Right atrium auricular region (tissue), 2 donors: Measurements from ENCODE around the gene SOWAHA. TPM values are rescaled to one million over a fixed set of nuclear protein-coding genes. Genes with fewer than 3 reads are reported as not detected.
A peak's percentile ranks its signal among the peaks of the same experiment; 100 is the strongest.

Experiments
- DNase-seq: peaks from one replicate; pipeline ENCODE4 v3.0.0-alpha.2; 2019; ENCODE audit warnings: low spot score
- H3K27ac ChIP-seq, 2 donors: fragments of 200-600 bp; sonication (generic); 1 replicate in 1 of 2; 2 replicates in 1 of 2; pipeline ENCODE4 v1.5.1; 2016 to 2019
- H3K27me3 ChIP-seq, 2 donors: fragments of 200-600 bp; sonication (generic); one replicate each; pipeline versions ENCODE4 v1.5.1 to v1.6.0; 2017 to 2019
- H3K36me3 ChIP-seq: fragments of 200-600 bp; sonication (generic); one replicate; pipeline ENCODE4 v1.5.1; 2016
- H3K4me1 ChIP-seq, 2 donors: fragments of 200-600 bp; sonication (generic); one replicate each; pipeline versions ENCODE4 v1.5.1 to v1.6.0; 2017 to 2019
- H3K4me3 ChIP-seq, 2 donors: fragments of 200-600 bp; sonication (generic); 1 replicate in 1 of 2; 2 replicates in 1 of 2; pipeline ENCODE4 v1.5.1; 2017 to 2019; ENCODE audit warnings: mild to moderate bottlenecking in 1 of 2, moderate library complexity in 1 of 2
- H3K9me3 ChIP-seq, 2 donors: fragments of 200-600 bp; sonication (generic); one replicate each; pipeline ENCODE4 v1.5.1; 2019
- total RNA-seq, 2 donors: library from RNA; depleted of rRNA; stranded (reverse); fragments of >200 nt; gene quantifications; one replicate each; pipeline ENCODE4 v1.1.0, GENCODE V29; 2016
- TF ChIP-seq, protein P1 (sequence below), 2 donors: fragments of 200-600 bp; sonication (generic); IDR thresholded peaks; one replicate each; pipeline ENCODE4 v1.5.1; 2019; ENCODE audit warnings: antibody characterized with exemption in 2 of 2

Gene SOWAHA
- total RNA-seq, 2 donors from 2014 or later, result not detected

DNA sequence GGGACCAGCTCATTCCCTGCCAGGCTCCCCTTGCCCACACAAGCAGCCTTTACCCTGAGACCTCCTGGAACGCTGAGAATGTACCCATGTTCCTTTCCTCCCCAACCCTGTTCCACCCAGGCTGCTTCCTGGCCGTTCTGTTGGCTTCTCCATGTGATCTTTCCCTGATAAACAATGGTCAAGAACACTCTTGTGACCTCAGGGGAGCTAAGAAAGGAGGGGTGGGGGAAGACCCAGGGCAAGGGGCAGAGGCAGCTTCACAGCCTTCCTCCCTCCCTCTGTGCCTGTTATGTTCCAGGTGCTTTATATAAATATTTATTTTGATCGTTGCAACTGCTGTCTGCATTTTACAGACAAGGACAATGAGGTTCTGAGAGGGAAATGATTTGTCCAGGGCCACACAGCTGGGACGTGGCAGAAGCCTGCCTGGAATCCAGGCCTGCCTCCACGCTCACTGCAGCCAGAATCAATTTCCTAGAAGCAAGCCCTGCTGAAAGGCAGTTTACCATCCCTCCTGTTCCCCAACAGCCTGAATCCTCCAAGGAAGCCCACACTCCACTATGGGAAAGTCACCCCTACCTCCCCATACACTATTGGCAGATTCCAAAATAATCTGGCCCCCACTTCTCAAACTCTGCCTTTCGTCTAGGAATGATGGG is 13.5 kb downstream of the SOWAHA start:
- DNase-seq, result no peak
- H3K9me3 ChIP-seq, result no peaks in the 10 kb centered on the region
- TF ChIP-seq, protein P1, sequence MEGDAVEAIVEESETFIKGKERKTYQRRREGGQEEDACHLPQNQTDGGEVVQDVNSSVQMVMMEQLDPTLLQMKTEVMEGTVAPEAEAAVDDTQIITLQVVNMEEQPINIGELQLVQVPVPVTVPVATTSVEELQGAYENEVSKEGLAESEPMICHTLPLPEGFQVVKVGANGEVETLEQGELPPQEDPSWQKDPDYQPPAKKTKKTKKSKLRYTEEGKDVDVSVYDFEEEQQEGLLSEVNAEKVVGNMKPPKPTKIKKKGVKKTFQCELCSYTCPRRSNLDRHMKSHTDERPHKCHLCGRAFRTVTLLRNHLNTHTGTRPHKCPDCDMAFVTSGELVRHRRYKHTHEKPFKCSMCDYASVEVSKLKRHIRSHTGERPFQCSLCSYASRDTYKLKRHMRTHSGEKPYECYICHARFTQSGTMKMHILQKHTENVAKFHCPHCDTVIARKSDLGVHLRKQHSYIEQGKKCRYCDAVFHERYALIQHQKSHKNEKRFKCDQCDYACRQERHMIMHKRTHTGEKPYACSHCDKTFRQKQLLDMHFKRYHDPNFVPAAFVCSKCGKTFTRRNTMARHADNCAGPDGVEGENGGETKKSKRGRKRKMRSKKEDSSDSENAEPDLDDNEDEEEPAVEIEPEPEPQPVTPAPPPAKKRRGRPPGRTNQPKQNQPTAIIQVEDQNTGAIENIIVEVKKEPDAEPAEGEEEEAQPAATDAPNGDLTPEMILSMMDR (IDR thresholded peaks at IDR 0.05), result no peak
- no peak overlapping the region for H3K4me3 ChIP-seq
- peaks cover 0 to 42% of the 10 kb centered on the region in 2 donors for H3K4me1 ChIP-seq
- H3K36me3 ChIP-seq, result no peaks in the 10 kb centered on the region
- H3K27ac ChIP-seq, result no peak overlapping the region
- no peaks in the 10 kb centered on the region for H3K27me3 ChIP-seq

DNA sequence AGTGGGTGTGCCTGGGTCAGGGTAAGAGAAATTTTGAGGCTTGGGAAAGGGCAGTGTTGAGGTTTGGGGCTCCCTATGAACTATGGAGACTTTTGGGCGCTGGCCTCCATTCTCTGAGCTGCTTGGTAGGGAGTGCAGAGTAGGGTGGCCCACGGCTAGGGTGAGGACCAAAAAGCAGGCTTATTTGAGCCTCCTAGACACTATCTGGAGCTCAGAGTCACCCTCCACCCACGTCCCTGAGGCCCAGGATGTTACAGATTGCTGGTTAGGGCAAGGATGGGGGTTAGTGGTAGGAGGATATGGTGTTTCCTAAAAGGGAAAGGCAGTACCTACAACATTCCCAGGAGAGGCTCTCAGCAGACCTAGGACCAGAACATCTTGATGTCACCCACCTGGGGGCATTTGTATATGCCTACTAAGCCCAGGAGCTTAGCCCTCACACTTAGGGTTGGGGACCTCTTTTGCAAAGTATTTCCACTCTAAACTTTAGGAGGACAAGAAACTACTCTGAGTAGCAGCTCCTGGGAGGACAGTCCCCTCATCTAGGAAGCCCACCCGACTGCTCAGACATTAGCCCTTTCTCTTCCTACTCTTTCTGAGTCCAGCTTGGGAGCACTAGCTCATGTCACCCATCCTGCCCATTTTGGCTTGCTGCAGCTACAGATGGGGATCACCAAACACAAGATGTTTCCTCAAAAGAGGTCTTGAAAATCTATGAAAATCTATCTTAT is 15.0 kb downstream of the SOWAHA start:
- H3K4me1 ChIP-seq, result peaks cover 0 to 36% of the 10 kb centered on the region in 2 donors
- DNase-seq, result peak; percentile 50

DNA sequence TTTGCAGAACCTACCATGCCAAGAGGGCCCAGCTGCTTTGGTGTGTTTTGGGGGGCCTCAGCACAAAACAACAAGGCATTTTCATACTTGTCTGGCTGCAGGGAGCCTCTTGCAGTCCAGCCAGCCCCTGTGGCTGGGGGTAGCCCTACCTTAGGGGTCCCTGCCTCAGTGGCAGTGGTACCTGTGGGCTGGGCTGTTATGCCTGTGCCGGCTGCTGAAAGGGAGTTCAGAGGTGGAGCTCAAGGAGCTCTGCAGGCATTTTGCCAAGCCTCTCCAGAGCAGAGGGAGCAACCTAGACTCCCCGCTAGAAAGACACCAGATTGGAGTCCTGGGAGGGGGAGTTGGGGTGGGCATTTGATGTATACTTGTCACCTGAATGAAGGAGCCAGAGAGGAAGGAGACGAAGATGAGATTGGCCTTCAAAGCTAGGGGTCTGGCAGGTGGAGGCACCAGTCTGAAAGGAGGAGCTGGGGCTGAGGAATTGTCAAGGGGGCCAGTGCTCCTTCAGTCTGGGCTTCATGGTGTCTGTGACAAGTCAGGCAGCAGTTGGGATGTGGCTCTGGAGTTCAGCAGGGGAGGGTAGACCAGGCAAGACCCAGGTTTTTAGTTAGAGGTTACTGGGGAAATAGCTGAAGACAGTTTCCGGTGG is 15.9 kb downstream of the SOWAHA start:
- Histone ChIP-seq H3K36me3 (no peaks in the 10 kb centered on the region), H3K9me3 (no peaks in the 10 kb centered on the region), H3K27me3 (no peaks in the 10 kb centered on the region), H3K4me3 (peak overlapping the region in 1 of 2 donors; percentile 74), H3K4me1 (peaks cover 0 to 31% of the 10 kb centered on the region in 2 donors), H3K27ac (no peak overlapping the region)
- TF ChIP-seq, protein P1 (IDR thresholded peaks at IDR 0.05), result no peak
- DNase-seq, result no peak

More for the DNA sequence above, 15.0 kb downstream of the SOWAHA start:
- Histone ChIP-seq H3K9me3 (no peaks in the 10 kb centered on the region), H3K36me3 (no peaks in the 10 kb centered on the region), H3K27ac (no peak overlapping the region), H3K4me3 (no peak overlapping the region), H3K27me3 (no peaks in the 10 kb centered on the region)
- TF ChIP-seq, protein P1 (IDR thresholded peaks at IDR 0.05), result no peak

DNA sequence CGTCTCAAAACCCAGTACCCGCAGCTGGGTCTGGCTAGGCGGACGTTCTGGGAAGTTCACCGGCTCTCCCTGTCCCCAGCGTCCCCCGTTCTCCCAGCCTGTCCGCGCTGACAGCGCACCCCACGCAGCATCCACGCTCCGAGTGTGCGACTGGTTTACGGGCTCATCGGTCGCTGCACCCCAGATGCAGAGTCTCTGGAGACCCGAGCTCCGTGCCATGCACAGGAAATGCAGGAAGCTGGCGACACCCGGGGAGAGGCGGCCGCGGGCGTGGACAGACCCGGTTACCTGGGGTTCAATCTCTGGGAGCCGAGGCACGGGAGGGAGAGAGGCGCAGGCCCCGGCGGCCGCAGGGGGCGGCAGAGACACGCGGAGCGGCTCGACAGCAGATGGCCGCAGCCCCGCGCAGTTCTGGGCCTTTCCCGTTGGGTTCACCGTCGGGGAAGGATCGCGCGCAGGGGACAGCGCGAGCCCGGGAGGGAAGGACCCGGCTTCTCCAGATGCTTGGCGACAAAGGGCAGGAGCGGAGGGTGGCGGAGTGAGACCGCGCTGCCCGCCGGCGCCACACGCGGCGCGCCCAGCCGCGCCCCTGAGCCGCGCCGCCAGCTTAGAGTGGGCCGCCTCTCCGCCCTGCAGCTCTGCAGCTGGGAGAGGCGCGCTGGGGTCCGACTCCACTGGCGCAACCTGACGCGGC is 16.8 kb downstream of the SOWAHA start:
- Histone ChIP-seq H3K36me3 (no peaks in the 10 kb centered on the region), H3K27ac (peak overlapping the region; percentile 65 to 72), H3K27me3 (no peaks in the 10 kb centered on the region), H3K4me3 (peak overlapping the region; percentile 62 to 74), H3K9me3 (no peaks in the 10 kb centered on the region), H3K4me1 (peaks cover 0 to 31% of the 10 kb centered on the region in 2 donors)
- no peak for DNase-seq
- TF ChIP-seq, protein P1 (IDR thresholded peaks at IDR 0.05), result peak; percentile 85 to 93

DNA sequence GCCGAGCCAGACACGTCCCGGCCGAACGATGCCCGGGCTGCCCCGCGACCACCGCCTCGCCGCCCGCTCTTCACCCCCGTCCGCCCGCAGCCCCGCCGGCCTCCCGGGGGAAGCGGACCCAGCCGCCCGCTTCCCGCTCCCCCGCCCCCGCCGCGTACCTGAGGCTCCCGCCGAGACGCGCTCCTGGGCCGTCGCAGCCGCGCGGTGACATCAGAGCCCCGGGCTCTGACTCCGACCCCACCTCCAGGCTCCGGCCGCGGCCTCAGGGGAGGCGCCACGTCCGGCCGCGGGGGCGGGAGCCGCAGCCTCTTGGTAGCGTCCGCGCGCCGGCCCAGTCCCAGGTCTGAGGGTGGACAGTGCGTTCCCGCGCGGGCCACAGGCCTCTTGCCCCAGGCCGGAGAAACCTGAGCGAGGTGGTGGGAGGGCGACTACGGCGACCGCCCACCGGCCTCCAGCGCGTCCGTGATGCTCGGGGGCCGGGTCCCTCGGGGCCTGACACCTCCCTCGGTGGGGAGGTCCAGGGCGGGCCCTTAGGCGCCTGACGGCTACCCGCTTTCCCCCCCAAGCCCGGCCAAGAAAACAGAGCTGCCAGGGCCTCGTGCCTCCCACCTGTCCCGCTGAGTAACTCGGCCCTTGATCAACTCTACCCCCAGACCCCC is 17.5 kb downstream of the SOWAHA start, which contains the start of gene SHROOM1:
SHROOM1 (minus strand) TSS at position 212 of the 659 bp plus-strand sequence. CDS start 4,507 bp downstream, outside the sequence.
- H3K27ac ChIP-seq, result peak within 1 kb of the TSS; percentile 65 to 72
- DNase-seq, result no peak
- H3K4me1 ChIP-seq, result peaks cover 0 to 31% of the 10 kb centered on the region in 2 donors
- TF ChIP-seq, protein P1 (IDR thresholded peaks at IDR 0.05), result no peak
- H3K9me3 ChIP-seq, result no peaks in the 10 kb centered on the region
- H3K27me3 ChIP-seq, result no peaks in the 10 kb centered on the region
- H3K36me3 ChIP-seq, result no peaks in the 10 kb centered on the region
- peak within 1 kb of the TSS; percentile 62 to 74 for H3K4me3 ChIP-seq
